HCT116 (cell line): Measurements from ENCODE around the gene HDHD3. TPM values are rescaled to one million over a fixed set of nuclear protein-coding genes. Genes with fewer than 3 reads are reported as not detected.
A peak's percentile ranks its signal among the peaks of the same experiment; 100 is the strongest.

Experiments used
- ATAC-seq: fragments of 200-7000 bp; cut with Tn5 transposase; 2 replicates; pipeline ENCODE4 v1.9.1; 2020; ENCODE audit warnings: mild to moderate bottlenecking, moderate library complexity
- BruUV-seq: library from RNA; stranded (reverse); fragments of 400-500 nt; replicated peaks from 2 replicates; lab custom pipeline; 2021; lab: Mats Ljungman, UMichigan
- CTCF ChIA-PET: fragments of 300-600 bp; sonication (Branson Sonifier 250); formaldehyde crosslinking; loops from one replicate; lab custom pipeline; 2021; ENCODE audit warnings: antibody characterized with exemption; lab: Charles Lee
- POLR2A ChIA-PET: fragments of 300-600, 350-600 bp; sonication (Branson Sonifier 250); formaldehyde crosslinking; loops from one replicate; lab custom pipeline; 2021; ENCODE audit warnings: antibody characterized with exemption; lab: Charles Lee
- RAD21 ChIA-PET, 2 experiments: fragments of 300-600 bp; sonication (Branson Sonifier 250); formaldehyde crosslinking; loops; one replicate each; lab custom pipeline; 2023; ENCODE audit warnings: low total read pairs in 2 of 2; ENCODE audit not compliant: uncharacterized antibody in 2 of 2, unreplicated experiment in 2 of 2, low non-redundant PET in 1 of 2; lab: Charles Lee
- DNase-seq: peaks from one replicate; pipeline ENCODE4 v3.0.0-alpha.2; 2010; ENCODE audit warnings: low read depth, low spot score
- H2AFZ ChIP-seq: fragments of 200-600 bp; shearing (Covaris generic), sonication (generic); 2 replicates; pipeline ENCODE4 v1.6.1; 2017; ENCODE audit warnings: low read depth, mixed run types, mixed read lengths, antibody characterized with exemption, low read length; ENCODE audit not compliant: poor library complexity, severe bottlenecking
- H3K27ac ChIP-seq: 2 replicates; pipeline ENCODE4 v1.5.1; 2012; ENCODE audit warnings: low read depth, low read length
- H3K27me3 ChIP-seq: fragments of 200-600 bp; sonication (generic); 2 replicates; pipeline ENCODE4 v1.6.1; 2016; ENCODE audit warnings: mixed run types, low read length, mixed read lengths; ENCODE audit not compliant: insufficient read depth
- H3K36me3 ChIP-seq, 2 experiments: fragments of 200-500 bp in 1 of 2; fragments of 200-600 bp in 1 of 2; sonication (Bioruptor generic) in 1 of 2; sonication (generic) in 1 of 2; 2 replicates each; pipeline versions ENCODE4 v1.5.1 to v1.6.1; 2014 to 2016; ENCODE audit warnings: low read length in 2 of 2, inconsistent platforms in 1 of 2, mixed read lengths in 1 of 2, mixed run types in 1 of 2; ENCODE audit not compliant: insufficient read depth in 2 of 2, control insufficient read depth in 1 of 2
- H3K4me1 ChIP-seq, 2 experiments: fragments of 200-600 bp in 1 of 2; sonication (generic) in 1 of 2; 2 replicates each; pipeline versions ENCODE4 v1.5.1 to v1.6.1; 2012 to 2017; ENCODE audit warnings: low read length in 2 of 2, inconsistent platforms in 1 of 2, mild to moderate bottlenecking in 1 of 2, mixed read lengths in 1 of 2, mixed run types in 1 of 2, moderate library complexity in 1 of 2; ENCODE audit not compliant: insufficient read depth in 2 of 2, control insufficient read depth in 1 of 2
- H3K4me2 ChIP-seq: fragments of 200-600 bp; sonication (generic); 2 replicates; pipeline ENCODE4 v1.6.1; 2017; ENCODE audit warnings: mixed run types, low read length, mixed read lengths
- H3K4me3 ChIP-seq, 2 experiments: fragments of 200-600 bp in 1 of 2; sonication (generic) in 1 of 2; replicated peaks in 1 of 2; 2 replicates each; pipeline ENCODE4 v1.5.1; 2011 to 2016; ENCODE audit warnings: low read length in 2 of 2, control low read depth in 1 of 2, low read depth in 1 of 2, mild to moderate bottlenecking in 1 of 2, mixed read lengths in 1 of 2, mixed run types in 1 of 2
- H3K79me2 ChIP-seq: fragments of 200-600 bp; sonication (generic); 2 replicates; pipeline ENCODE4 v1.6.1; 2017; ENCODE audit warnings: mild to moderate bottlenecking, mixed run types, low read length, moderate library complexity, mixed read lengths; ENCODE audit not compliant: insufficient read depth
- H3K9ac ChIP-seq: fragments of 200-600 bp; sonication (generic); 2 replicates; pipeline ENCODE4 v1.6.1; 2016; ENCODE audit warnings: low read length, mixed read lengths
- H3K9me2 ChIP-seq: fragments of 200-600 bp; sonication (generic), shearing (Covaris generic); 2 replicates; pipeline ENCODE4 v1.6.1; 2017; ENCODE audit warnings: mixed run types, mild to moderate bottlenecking, moderate library complexity; ENCODE audit not compliant: insufficient read depth
- H3K9me3 ChIP-seq, 2 experiments: fragments of 200-500 bp in 1 of 2; fragments of 200-600 bp in 1 of 2; sonication (Bioruptor generic) in 1 of 2; sonication (generic) in 1 of 2; 2 replicates each; pipeline ENCODE4 v1.6.1; 2014 to 2017; ENCODE audit warnings: low read length in 2 of 2, mixed read lengths in 2 of 2, inconsistent platforms in 1 of 2, low read depth in 1 of 2, mild to moderate bottlenecking in 1 of 2, mixed run types in 1 of 2, moderate library complexity in 1 of 2; ENCODE audit not compliant: control insufficient read depth in 1 of 2, insufficient read depth in 1 of 2
- H4K20me1 ChIP-seq: fragments of 200-600 bp; sonication (generic), shearing (Covaris generic); 2 replicates; pipeline ENCODE4 v1.6.1; 2017; ENCODE audit warnings: mixed run types, mild to moderate bottlenecking, moderate library complexity; ENCODE audit not compliant: insufficient read depth
- CEBPB ChIP-seq: IDR thresholded peaks from 2 replicates; pipeline ENCODE4 v1.6.1; 2012; ENCODE audit warnings: low read depth
- FOSL1 ChIP-seq: IDR thresholded peaks from 2 replicates; pipeline ENCODE4 v1.6.1; 2012; ENCODE audit warnings: low read depth
- POLR2A ChIP-seq: IDR thresholded peaks from 2 replicates; pipeline ENCODE4 v1.7.0; 2011; ENCODE audit warnings: borderline replicate concordance; ENCODE audit not compliant: insufficient read depth, insufficient read length; ENCODE audit errors: extremely low read depth
- RAD21 ChIP-seq: IDR thresholded peaks from 2 replicates; pipeline ENCODE4 v1.6.1; 2012; ENCODE audit warnings: low read depth, mild to moderate bottlenecking
- SIN3A ChIP-seq: IDR thresholded peaks from 2 replicates; pipeline ENCODE4 v1.6.1; 2012; ENCODE audit warnings: low read depth
- SP1 ChIP-seq: IDR thresholded peaks from 2 replicates; pipeline ENCODE4 v1.6.1; 2012; ENCODE audit warnings: low read depth
- TCF7L2 ChIP-seq: IDR thresholded peaks from 2 replicates; pipeline ENCODE4 v1.7.0; 2011; ENCODE audit warnings: borderline replicate concordance, inconsistent platforms; ENCODE audit not compliant: insufficient read depth, insufficient read length; ENCODE audit errors: extremely low read depth
- ZFX ChIP-seq: fragments of 450-650 bp; IDR thresholded peaks from 2 replicates; pipeline ENCODE4 v1.6.1; 2017
- ZNF274 ChIP-seq: fragments of 200-500 bp; sonication (Bioruptor generic); IDR thresholded peaks from 2 replicates; pipeline ENCODE4 v1.6.1; 2014; ENCODE audit warnings: mild to moderate bottlenecking, low read depth, low read length, inconsistent platforms
- intact Hi-C: fragments of 100-400 bp; cut with micrococcal nuclease; formaldehyde crosslinking; loops from 2 replicates; pipeline ENCODE4 v1.10.0; 2022
- total RNA-seq: library from RNA; stranded (reverse); gene quantifications from one replicate; pipeline ENCODE4 v1.2.1, GENCODE V29; 2021; ENCODE audit not compliant: unreplicated experiment
- TF ChIP-seq, protein P1 (sequence below): IDR thresholded peaks from 2 replicates; pipeline ENCODE4 v1.6.1; 2012
- TF ChIP-seq, protein P2 (sequence below), 3 experiments: fragments of 200-600 bp in 1 of 3; sonication (generic) in 1 of 3; IDR thresholded peaks in 2 of 3; conservative IDR thresholded peaks in 1 of 3; 2 replicates each; pipeline ENCODE4 v1.5.1; 2012 to 2017; ENCODE audit warnings: low read depth in 2 of 3, low read length in 2 of 3, antibody characterized with exemption in 1 of 3, borderline replicate concordance in 1 of 3, control low read depth in 1 of 3, mild to moderate bottlenecking in 1 of 3, mixed read lengths in 1 of 3, mixed run types in 1 of 3, moderate library complexity in 1 of 3; ENCODE audit not compliant: insufficient read depth in 1 of 3

The HDHD3 gene
- total RNA-seq, 1 experiment from 2014 or later, result 21.8 TPM

DNA sequence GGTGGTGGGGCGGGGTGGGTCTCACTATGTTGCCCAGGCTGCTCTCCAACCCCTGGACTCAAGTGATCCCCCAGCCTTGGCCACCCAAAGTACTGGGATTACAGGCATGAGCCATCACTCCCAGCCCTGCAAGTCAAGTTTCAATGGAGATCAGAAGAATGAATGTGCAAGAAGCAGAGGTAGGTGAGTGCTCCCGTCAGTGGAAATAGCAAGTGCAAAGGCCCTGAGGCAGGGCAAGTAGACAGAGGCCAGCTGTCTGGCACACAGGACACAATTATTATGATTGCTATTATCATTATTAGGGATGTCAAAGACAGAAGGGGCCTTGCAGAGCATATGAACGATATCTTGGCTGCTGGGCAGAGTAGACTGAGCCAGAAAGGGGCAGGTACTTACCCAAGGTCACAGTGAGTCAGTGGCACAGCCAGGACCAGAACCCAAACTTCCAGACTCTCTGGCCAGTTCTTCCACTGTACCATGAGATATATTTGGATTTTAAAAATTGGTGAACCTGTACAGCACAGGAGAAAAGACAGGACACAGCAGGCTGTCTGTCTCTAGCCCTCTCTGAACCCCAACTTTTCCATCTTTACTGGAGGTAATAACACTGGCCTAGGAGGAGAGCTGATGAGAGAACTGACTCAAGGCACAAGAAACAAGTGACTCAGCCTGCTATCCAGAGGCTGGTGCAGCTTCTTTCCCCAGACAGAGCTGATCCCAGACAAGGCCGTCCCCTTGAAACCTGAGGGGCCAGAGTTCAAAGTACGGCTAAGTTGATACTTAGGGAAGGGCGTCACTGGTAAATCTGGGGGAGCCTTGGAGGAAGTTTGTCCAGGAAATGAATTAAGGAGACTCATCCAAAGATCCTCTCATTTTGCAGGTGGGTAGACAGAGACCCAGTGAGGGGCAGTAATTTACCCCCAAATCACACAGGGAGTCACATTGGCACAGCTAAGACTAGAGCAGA is 1.4 kb downstream of the HDHD3 start:
- BruUV-seq, result TSS peak; percentile 68
- intact Hi-C loops, result no loop called here
- Histone ChIP-seq H4K20me1 (no peaks in the 10 kb centered on the region), H3K4me1 (peaks cover 12 to 17% of the 10 kb centered on the region in 2 experiments), H2AFZ (no peak overlapping the region), H3K9ac (peak overlapping the region; percentile 88), H3K27me3 (no peaks in the 10 kb centered on the region), H3K9me2 (no peaks in the 10 kb centered on the region), H3K9me3 (no peaks in the 10 kb centered on the region), H3K27ac (peak overlapping the region; percentile 84), H3K4me3 (peak overlapping the region; percentile 93 to 95), H3K4me2 (peak overlapping the region; percentile 89), H3K36me3 (peaks cover 6 to 7% of the 10 kb centered on the region in 2 experiments; a peak in 2 of 4 replicates), H3K79me2 (peaks cover 14% of the 10 kb centered on the region)
- ATAC-seq (no peak), DNase-seq (no peak)
- TF ChIP-seq SIN3A, result no peak
- TF ChIP-seq ZNF274, result no peak
- no peak for TF ChIP-seq TCF7L2
- TF ChIP-seq ZFX, result no peak
- TF ChIP-seq, protein P1, sequence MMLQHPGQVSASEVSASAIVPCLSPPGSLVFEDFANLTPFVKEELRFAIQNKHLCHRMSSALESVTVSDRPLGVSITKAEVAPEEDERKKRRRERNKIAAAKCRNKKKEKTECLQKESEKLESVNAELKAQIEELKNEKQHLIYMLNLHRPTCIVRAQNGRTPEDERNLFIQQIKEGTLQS, result no peak
- TF ChIP-seq SP1, result no peak
- TF ChIP-seq, protein P2, sequence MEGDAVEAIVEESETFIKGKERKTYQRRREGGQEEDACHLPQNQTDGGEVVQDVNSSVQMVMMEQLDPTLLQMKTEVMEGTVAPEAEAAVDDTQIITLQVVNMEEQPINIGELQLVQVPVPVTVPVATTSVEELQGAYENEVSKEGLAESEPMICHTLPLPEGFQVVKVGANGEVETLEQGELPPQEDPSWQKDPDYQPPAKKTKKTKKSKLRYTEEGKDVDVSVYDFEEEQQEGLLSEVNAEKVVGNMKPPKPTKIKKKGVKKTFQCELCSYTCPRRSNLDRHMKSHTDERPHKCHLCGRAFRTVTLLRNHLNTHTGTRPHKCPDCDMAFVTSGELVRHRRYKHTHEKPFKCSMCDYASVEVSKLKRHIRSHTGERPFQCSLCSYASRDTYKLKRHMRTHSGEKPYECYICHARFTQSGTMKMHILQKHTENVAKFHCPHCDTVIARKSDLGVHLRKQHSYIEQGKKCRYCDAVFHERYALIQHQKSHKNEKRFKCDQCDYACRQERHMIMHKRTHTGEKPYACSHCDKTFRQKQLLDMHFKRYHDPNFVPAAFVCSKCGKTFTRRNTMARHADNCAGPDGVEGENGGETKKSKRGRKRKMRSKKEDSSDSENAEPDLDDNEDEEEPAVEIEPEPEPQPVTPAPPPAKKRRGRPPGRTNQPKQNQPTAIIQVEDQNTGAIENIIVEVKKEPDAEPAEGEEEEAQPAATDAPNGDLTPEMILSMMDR (IDR thresholded peaks at IDR 0.05 in 2 of 3, conservative IDR thresholded peaks at IDR 0.05 in 1 of 3; ENCODE audit: borderline replicate concordance in 1 of 3, insufficient read depth in 1 of 3, low read depth in 2 of 3, low read length in 2 of 3), result no peak
- no peak for TF ChIP-seq POLR2A
- no peak for TF ChIP-seq RAD21
- no peak for TF ChIP-seq FOSL1
- no peak for TF ChIP-seq CEBPB
- ChIA-PET CTCF (interaction anchor here (0.7 to 1.2 kb wide), 2 partner anchors 280 to 282 kb away, joined by 3 read pairs; no protein-coding TSS in a partner anchor), POLR2A (interaction anchor here (0.7 to 1.4 kb wide), 3 partner anchors 13 to 34 kb away, joined by 3 to 4 read pairs (median 3); no protein-coding TSS in a partner anchor), RAD21 (no interaction called here)
